ENCODE measurements around the gene POLR3B. TPM values are rescaled to one million over a fixed set of nuclear protein-coding genes. Genes with fewer than 3 reads are reported as not detected.

The POLR3B gene
- polyA plus RNA-seq, 3 donors: 1.7 to 2.6 (median 2.0) TPM

- no peak for DNase-seq
- peaks cover 0 to 2% (median 0%) of the 10 kb centered on the region in 3 donors for H3K27me3 Mint-ChIP-seq (ENCODE audit: low read depth in 3 of 3)
Observed at GRCh38 chr12:106423291-106423690, 65.7 kb downstream of the POLR3B start.

GRCh38 chr12:106425061-106425702, 67.6 kb downstream of the POLR3B start:
- Histone ChIP-seq H4K20me1 (ENCODE audit: insufficient read depth, low read length) (no peaks in the 10 kb centered on the region), H3K27me3 (ENCODE audit: control insufficient read depth in 2 of 2, insufficient read depth in 2 of 2, low read length in 2 of 2) (no peaks in the 10 kb centered on the region), H3K36me3 (replicated peaks in 1 of 2; ENCODE audit: control insufficient read depth in 1 of 2, insufficient read depth in 2 of 2, low read length in 2 of 2) (peaks cover 20 to 40% of the 10 kb centered on the region in 2 donors), H3K4me2 (replicated peaks; ENCODE audit: extremely low read depth, low read length, poor library complexity, severe bottlenecking) (no peak overlapping the region), H3K4me3 (replicated peaks in 1 of 3; ENCODE audit: low read depth in 2 of 3, low read length in 3 of 3) (no peak overlapping the region), H3K4me1 (ENCODE audit: control insufficient read depth in 1 of 2, insufficient read depth in 2 of 2, low read length in 2 of 2) (no peaks in the 10 kb centered on the region), H2AFZ (ENCODE audit: insufficient read depth, low read depth, low read length, poor library complexity, severe bottlenecking) (no peak overlapping the region), H3K79me2 (ENCODE audit: insufficient read depth, low read length) (no peaks in the 10 kb centered on the region), H3K27ac (ENCODE audit: low read depth in 1 of 2, low read length in 2 of 2) (no peak overlapping the region), H3K9ac (ENCODE audit: insufficient read depth, low read length, poor library complexity, severe bottlenecking) (no peak overlapping the region), H3K9me3 (replicated peaks in 1 of 2; ENCODE audit: control insufficient read depth in 1 of 2, insufficient read depth in 1 of 2, low read length in 2 of 2) (no peaks in the 10 kb centered on the region)
- peaks cover 0 to 6% (median 3%) of the 10 kb centered on the region in 7 donors for H3K9me3 Mint-ChIP-seq
- WGBS (ENCODE audit: insufficient coverage): no CpG with 5 or more reads among the region's 1 CpG
- DNase-seq: no peak
- TF ChIP-seq, protein P1, sequence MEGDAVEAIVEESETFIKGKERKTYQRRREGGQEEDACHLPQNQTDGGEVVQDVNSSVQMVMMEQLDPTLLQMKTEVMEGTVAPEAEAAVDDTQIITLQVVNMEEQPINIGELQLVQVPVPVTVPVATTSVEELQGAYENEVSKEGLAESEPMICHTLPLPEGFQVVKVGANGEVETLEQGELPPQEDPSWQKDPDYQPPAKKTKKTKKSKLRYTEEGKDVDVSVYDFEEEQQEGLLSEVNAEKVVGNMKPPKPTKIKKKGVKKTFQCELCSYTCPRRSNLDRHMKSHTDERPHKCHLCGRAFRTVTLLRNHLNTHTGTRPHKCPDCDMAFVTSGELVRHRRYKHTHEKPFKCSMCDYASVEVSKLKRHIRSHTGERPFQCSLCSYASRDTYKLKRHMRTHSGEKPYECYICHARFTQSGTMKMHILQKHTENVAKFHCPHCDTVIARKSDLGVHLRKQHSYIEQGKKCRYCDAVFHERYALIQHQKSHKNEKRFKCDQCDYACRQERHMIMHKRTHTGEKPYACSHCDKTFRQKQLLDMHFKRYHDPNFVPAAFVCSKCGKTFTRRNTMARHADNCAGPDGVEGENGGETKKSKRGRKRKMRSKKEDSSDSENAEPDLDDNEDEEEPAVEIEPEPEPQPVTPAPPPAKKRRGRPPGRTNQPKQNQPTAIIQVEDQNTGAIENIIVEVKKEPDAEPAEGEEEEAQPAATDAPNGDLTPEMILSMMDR (IDR thresholded peaks at IDR 0.05): no peak
- no peaks in the 10 kb centered on the region for H3K4me1 Mint-ChIP-seq
- no peaks in the 10 kb centered on the region for H3K27me3 Mint-ChIP-seq (ENCODE audit: low read depth in 3 of 3)
- intact Hi-C loops (cut with micrococcal nuclease): no loop called here
- H3K36me3 Mint-ChIP-seq: peaks cover 52 to 61% of the 10 kb centered on the region in 2 donors
- H3K27ac Mint-ChIP-seq: no peak overlapping the region
- no peak overlapping the region for H3K4me3 Mint-ChIP-seq

More at GRCh38 chr12:106423291-106423690, 65.7 kb downstream of the POLR3B start:
- H4K20me1 ChIP-seq (ENCODE audit: insufficient read depth, low read length): no peaks in the 10 kb centered on the region
- Mint-ChIP-seq H3K4me1 (no peaks in the 10 kb centered on the region), H3K4me3 (no peak overlapping the region), H3K9me3 (peaks cover 0 to 7% (median 3%) of the 10 kb centered on the region in 7 donors), H3K27ac (no peak overlapping the region), H3K36me3 (peaks cover 49 to 54% of the 10 kb centered on the region in 2 donors)
- intact Hi-C loops (cut with micrococcal nuclease): no loop called here
- no peak overlapping the region for H3K27ac ChIP-seq (ENCODE audit: low read depth in 1 of 2, low read length in 2 of 2)
- H3K79me2 ChIP-seq (ENCODE audit: insufficient read depth, low read length): no peaks in the 10 kb centered on the region
- H3K27me3 ChIP-seq (ENCODE audit: control insufficient read depth in 2 of 2, insufficient read depth in 2 of 2, low read length in 2 of 2): no peaks in the 10 kb centered on the region
- no peaks in the 10 kb centered on the region for H3K9me3 ChIP-seq (replicated peaks in 1 of 2; ENCODE audit: control insufficient read depth in 1 of 2, insufficient read depth in 1 of 2, low read length in 2 of 2)
- H3K9ac ChIP-seq (ENCODE audit: insufficient read depth, low read length, poor library complexity, severe bottlenecking): no peak overlapping the region
- H3K4me2 ChIP-seq (replicated peaks; ENCODE audit: extremely low read depth, low read length, poor library complexity, severe bottlenecking): no peak overlapping the region
- TF ChIP-seq, protein P1 (IDR thresholded peaks at IDR 0.05): no peak
- WGBS (ENCODE audit: insufficient coverage): 94% methylated on average over 2 of the region's 2 CpGs
- no peak overlapping the region for H2AFZ ChIP-seq (ENCODE audit: insufficient read depth, low read depth, low read length, poor library complexity, severe bottlenecking)
- peaks cover 6 to 35% of the 10 kb centered on the region in 2 donors for H3K36me3 ChIP-seq (replicated peaks in 1 of 2; ENCODE audit: control insufficient read depth in 1 of 2, insufficient read depth in 2 of 2, low read length in 2 of 2)
- H3K4me3 ChIP-seq (replicated peaks in 1 of 3; ENCODE audit: low read depth in 2 of 3, low read length in 3 of 3): no peak overlapping the region
- no peaks in the 10 kb centered on the region for H3K4me1 ChIP-seq (ENCODE audit: control insufficient read depth in 1 of 2, insufficient read depth in 2 of 2, low read length in 2 of 2)

All from CD14-positive monocyte (primary cell).